KMS-11 (cell line): ENCODE data around the gene PRUNE2.

Source experiments
- H2AFZ ChIP-seq: fragments of 200-600 bp; sonication (generic); 2 replicates; pipeline ENCODE4 v1.6.1; 2016; ENCODE audit warnings: antibody characterized with exemption, mixed run types, low read depth
- H3K27ac ChIP-seq: fragments of 200-600 bp; sonication (generic); 2 replicates; pipeline ENCODE4 v1.6.1; 2016; ENCODE audit warnings: mild to moderate bottlenecking, mixed run types
- H3K27me3 ChIP-seq: fragments of 200-600 bp; sonication (generic); 2 replicates; pipeline ENCODE4 v1.6.1; 2017; ENCODE audit warnings: mild to moderate bottlenecking, low read depth, mixed run types, moderate library complexity; ENCODE audit not compliant: insufficient read depth
- H3K36me3 ChIP-seq: fragments of 200-600 bp; sonication (generic); 2 replicates; pipeline ENCODE4 v1.6.1; 2017; ENCODE audit warnings: mild to moderate bottlenecking, mixed run types; ENCODE audit not compliant: insufficient read depth
- H3K4me1 ChIP-seq: fragments of 200-600 bp; sonication (generic); 2 replicates; pipeline ENCODE4 v1.6.1; 2016; ENCODE audit warnings: mild to moderate bottlenecking, low read depth, mixed run types; ENCODE audit not compliant: poor library complexity, severe bottlenecking
- H3K4me2 ChIP-seq: fragments of 200-600 bp; sonication (generic); 2 replicates; pipeline ENCODE4 v1.7.0; 2016; ENCODE audit warnings: mild to moderate bottlenecking, mixed run types
- H3K4me3 ChIP-seq: fragments of 200-600 bp; sonication (generic); IDR thresholded peaks from 2 replicates; pipeline ENCODE4 v1.6.1; 2017; ENCODE audit warnings: low read depth, low read length, mixed read lengths; ENCODE audit not compliant: insufficient read depth
- H3K79me2 ChIP-seq: fragments of 200-600 bp; sonication (generic); 2 replicates; pipeline ENCODE4 v1.6.1; 2016; ENCODE audit warnings: low read depth, mixed run types; ENCODE audit not compliant: insufficient read depth
- H3K9ac ChIP-seq: fragments of 200-600 bp; sonication (generic); 2 replicates; pipeline ENCODE4 v1.6.1; 2016; ENCODE audit warnings: mild to moderate bottlenecking, mixed run types
- H4K20me1 ChIP-seq: fragments of 200-600 bp; sonication (generic); 2 replicates; pipeline ENCODE4 v1.6.1; 2016; ENCODE audit warnings: mild to moderate bottlenecking, mixed run types; ENCODE audit not compliant: insufficient read depth
- CTCF ChIP-seq: fragments of 200-600 bp; sonication (generic); conservative IDR thresholded peaks from 2 replicates; pipeline ENCODE4 v1.6.1; 2017; ENCODE audit warnings: low read depth, mild to moderate bottlenecking, antibody characterized with exemption, low read length, moderate library complexity, mixed read lengths

Gene PRUNE2

DNA sequence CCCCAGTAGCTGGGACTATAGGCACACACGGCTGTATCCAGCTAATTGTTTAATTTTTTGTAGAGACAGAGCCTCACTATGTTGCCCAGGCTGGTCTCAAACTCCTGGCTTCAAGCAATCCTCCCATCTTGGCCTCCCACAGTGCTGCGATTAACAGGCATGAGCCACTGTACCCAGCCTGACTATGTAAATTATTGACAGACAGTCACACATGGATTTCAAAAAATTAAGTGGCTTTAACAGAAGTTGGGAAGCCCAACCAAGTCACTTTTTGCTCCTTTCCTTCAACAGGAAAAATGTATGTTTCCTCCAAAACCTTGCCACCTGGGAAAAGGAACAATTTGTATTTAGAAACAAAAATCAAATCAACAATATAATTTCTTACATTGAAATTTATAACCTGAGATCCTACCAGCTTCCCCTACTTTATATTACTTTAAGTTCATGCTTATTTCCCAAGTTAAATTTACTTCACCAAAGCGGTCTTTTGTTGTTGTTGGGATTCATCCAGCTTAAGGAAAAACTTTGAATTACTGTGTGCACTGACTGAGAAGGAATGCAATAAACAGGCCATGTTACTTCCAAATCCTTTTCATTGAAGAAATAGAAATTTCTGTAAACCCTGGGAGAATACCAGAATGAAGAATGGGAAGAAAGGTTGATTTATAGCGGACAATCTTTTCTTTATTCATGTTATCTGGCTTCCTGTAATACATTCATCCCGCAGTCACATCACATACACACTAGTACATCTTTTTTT, 133.0 kb downstream of the PRUNE2 start:
- no peak overlapping the region for H2AFZ ChIP-seq
- H3K79me2 ChIP-seq: no peaks in the 10 kb centered on the region
- peaks cover 22% of the 10 kb centered on the region for H3K4me1 ChIP-seq
- no peak overlapping the region for H3K4me2 ChIP-seq
- no peak overlapping the region for H3K4me3 ChIP-seq
- no peaks in the 10 kb centered on the region for H3K36me3 ChIP-seq
- TF ChIP-seq CTCF: no peak
- H4K20me1 ChIP-seq: no peaks in the 10 kb centered on the region
- no peak overlapping the region for H3K27ac ChIP-seq
- H3K9ac ChIP-seq: no peak overlapping the region
- H3K27me3 ChIP-seq: no peaks in the 10 kb centered on the region

DNA sequence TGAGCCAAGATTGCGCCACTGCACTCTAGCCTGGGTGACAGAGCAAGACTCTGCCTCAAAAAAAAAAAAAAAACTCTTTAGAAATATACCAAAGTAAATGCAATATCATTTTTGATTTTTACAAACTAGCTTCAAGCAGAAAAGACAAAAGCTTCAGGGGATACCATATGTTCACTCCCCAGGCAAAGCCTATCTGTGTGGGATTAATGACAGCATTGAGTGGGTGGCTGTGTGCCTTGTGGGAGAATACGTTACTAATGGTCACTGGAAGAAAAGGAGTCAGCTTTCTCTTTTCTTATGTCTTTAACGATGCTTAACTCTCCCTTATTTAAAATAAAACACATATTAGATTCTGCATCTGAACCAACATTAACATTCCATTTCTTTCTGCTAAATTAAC, 139.8 kb downstream of the PRUNE2 start:
- peaks cover 12% of the 10 kb centered on the region for H3K4me1 ChIP-seq
- H2AFZ ChIP-seq: no peak overlapping the region
- H3K9ac ChIP-seq: no peak overlapping the region
- H3K4me2 ChIP-seq: no peak overlapping the region
- no peaks in the 10 kb centered on the region for H3K27me3 ChIP-seq
- no peak overlapping the region for H3K27ac ChIP-seq
- TF ChIP-seq CTCF: no peak
- peaks cover 3% of the 10 kb centered on the region; the same call in 1 of the 2 replicates for H3K36me3 ChIP-seq
- H3K79me2 ChIP-seq: no peaks in the 10 kb centered on the region
- H4K20me1 ChIP-seq: no peaks in the 10 kb centered on the region
- H3K4me3 ChIP-seq: no peak overlapping the region

DNA sequence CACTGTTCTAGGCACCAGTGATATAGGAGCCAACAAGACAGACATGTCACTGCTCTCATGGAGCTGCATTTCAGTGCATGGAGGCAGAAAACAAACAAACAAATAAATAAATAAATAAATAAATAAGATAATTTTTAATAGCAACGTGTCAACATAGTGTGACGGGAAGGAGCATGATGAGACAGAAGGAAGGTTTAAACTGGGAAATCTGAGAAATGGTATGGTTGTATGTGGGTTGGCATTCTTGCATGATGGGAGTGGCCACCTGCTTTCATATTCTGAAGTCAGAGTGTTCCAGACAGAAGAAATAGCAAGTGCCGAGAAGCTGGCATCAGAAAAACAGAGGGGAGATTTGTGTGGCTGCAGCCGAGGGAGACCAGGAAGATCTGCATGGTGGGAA, 141.8 kb downstream of the PRUNE2 start, which contains the start of gene PCA3:
PCA3 (plus strand) TSS at position 301 of the 400 bp plus-strand sequence.
- H3K36me3 ChIP-seq: peaks cover 3% of the 10 kb centered on the region; the same call in 1 of the 2 replicates
- H3K4me1 ChIP-seq: peaks cover 10% of the 10 kb centered on the region
- no peaks in the 10 kb centered on the region for H4K20me1 ChIP-seq
- no peak within 1 kb of the TSS for H3K4me3 ChIP-seq
- H3K4me2 ChIP-seq: no peak within 1 kb of the TSS
- TF ChIP-seq CTCF: no peak
- H3K27me3 ChIP-seq: no peaks in the 10 kb centered on the region
- H3K79me2 ChIP-seq: no peaks in the 10 kb centered on the region
- no peak within 1 kb of the TSS for H2AFZ ChIP-seq
- H3K27ac ChIP-seq: no peak within 1 kb of the TSS
- no peak within 1 kb of the TSS for H3K9ac ChIP-seq

DNA sequence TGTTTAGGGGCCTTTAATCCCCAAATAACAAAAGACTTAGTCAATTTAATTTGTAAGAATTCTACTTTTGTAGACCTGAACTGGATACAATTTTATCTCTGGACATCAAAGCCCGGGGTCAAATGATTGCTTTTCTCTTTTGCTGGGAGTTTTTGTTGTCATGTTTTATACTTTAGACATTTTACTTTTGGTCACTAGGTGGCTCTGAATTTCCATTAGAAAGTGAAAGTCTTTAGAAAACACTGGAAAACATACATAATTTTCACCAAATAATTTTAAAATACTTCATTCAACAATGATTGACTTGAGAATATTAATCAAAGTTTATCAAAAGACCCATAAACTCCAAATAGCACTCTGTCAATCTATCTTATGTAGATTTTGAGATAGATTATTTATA, 144.5 kb downstream of the PRUNE2 start:
- no peaks in the 10 kb centered on the region for H3K27me3 ChIP-seq
- H3K79me2 ChIP-seq: no peaks in the 10 kb centered on the region
- no peak overlapping the region for H2AFZ ChIP-seq
- no peaks in the 10 kb centered on the region for H4K20me1 ChIP-seq
- 0 out of 2 replicates have a peak, but pooled peaks have one; percentile 53 for TF ChIP-seq CTCF
- H3K4me2 ChIP-seq: no peak overlapping the region
- no peak overlapping the region for H3K9ac ChIP-seq
- peaks cover 3% of the 10 kb centered on the region; the same call in 1 of the 2 replicates for H3K36me3 ChIP-seq
- no peak overlapping the region for H3K27ac ChIP-seq
- peaks cover 12% of the 10 kb centered on the region for H3K4me1 ChIP-seq
- no peak overlapping the region for H3K4me3 ChIP-seq
